ENCODE results near the gene TK2.

TK2 gene

GRCh38 chr16:66510711-66511601 lies 39.0 kb downstream of the TK2 start:
- H3K27ac ChIP-seq = peak overlapping the region; percentile 77
- TF ChIP-seq CTCF (conservative IDR thresholded peaks at IDR 0.05) = no peak

GRCh38 chr16:66510298-66510697 lies 39.6 kb downstream of the TK2 start:
- no peak for TF ChIP-seq CTCF (conservative IDR thresholded peaks at IDR 0.05)
- peak overlapping the region; percentile 77 for H3K27ac ChIP-seq

GRCh38 chr16:66509576-66509975 lies 40.3 kb downstream of the TK2 start:
- no peak for TF ChIP-seq CTCF (conservative IDR thresholded peaks at IDR 0.05)
- peak overlapping the region; percentile 77 for H3K27ac ChIP-seq

- peak overlapping the region; percentile 77 for H3K27ac ChIP-seq
- TF ChIP-seq CTCF (conservative IDR thresholded peaks at IDR 0.05) = no peak
Observed at GRCh38 chr16:66508914-66509496, 40.9 kb downstream of the TK2 start.

GRCh38 chr16:66508248-66508913 lies 41.5 kb downstream of the TK2 start:
- peak overlapping the region; percentile 77 for H3K27ac ChIP-seq
- TF ChIP-seq CTCF (conservative IDR thresholded peaks at IDR 0.05) = no peak

- no peak for TF ChIP-seq CTCF (conservative IDR thresholded peaks at IDR 0.05)
- H3K27ac ChIP-seq = peak overlapping the region; percentile 77
Observed at GRCh38 chr16:66507731-66508239, 42.1 kb downstream of the TK2 start.

- 0 out of 2 replicates have a peak overlapping the region, but pooled peaks have one; percentile 5 for H3K27ac ChIP-seq
- TF ChIP-seq CTCF (conservative IDR thresholded peaks at IDR 0.05) = no peak
Observed at GRCh38 chr16:66503612-66504011, 46.3 kb downstream of the TK2 start.

Measured in VCaP (cell line).